Measurements from ENCODE around the gene MPZL3.
A peak's percentile ranks its signal among the peaks of the same experiment; 100 is the strongest.

The MPZL3 gene

DNA sequence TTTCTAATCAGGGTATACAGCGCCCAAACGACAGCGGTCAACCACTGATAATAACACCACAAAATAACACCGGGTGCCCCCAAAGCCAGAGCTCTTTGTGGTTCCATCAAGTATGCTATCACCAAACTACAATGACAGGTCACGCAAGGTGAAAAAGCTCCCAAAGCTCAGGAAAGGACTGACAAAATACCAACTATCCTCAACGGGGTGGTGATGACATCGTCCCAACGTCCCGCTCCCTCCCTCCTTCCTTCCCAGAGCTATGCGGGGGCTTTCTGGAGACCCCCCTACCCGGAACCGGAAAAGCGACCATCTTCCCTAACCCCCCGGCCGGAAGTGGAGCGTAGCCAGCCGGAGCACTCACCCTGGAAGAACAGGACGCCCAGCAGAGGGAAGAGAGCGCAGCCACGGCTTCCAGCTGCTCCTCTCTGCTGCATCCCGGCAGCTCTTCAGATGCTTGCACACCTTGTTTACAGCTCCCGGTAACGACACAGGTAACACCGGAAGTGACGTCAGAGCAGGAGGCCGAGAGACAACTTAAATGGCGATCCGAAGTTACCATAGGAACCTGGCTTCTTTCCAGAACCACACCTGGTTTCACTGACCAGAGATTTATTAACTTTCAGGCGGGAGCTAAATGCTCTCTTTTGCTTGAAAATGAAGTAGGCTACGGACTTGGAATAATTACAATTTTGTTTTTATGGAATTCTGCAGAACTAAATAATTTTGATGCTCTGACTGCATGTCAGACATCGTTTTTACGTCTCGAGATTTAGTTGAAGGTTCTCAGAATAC lies at the start of gene MPZL3:
MPZL3 (minus strand) TSS at position 508 of the 795 bp plus-strand sequence; CDS start at position 437, 71 bp downstream.
- DNase-seq (ENCODE audit: low read depth), result peak; percentile 87
- peak within 1 kb of the TSS; percentile 97 for H3K4me3 ChIP-seq (ENCODE audit: low read depth, low read length)
- TF ChIP-seq, protein P1, sequence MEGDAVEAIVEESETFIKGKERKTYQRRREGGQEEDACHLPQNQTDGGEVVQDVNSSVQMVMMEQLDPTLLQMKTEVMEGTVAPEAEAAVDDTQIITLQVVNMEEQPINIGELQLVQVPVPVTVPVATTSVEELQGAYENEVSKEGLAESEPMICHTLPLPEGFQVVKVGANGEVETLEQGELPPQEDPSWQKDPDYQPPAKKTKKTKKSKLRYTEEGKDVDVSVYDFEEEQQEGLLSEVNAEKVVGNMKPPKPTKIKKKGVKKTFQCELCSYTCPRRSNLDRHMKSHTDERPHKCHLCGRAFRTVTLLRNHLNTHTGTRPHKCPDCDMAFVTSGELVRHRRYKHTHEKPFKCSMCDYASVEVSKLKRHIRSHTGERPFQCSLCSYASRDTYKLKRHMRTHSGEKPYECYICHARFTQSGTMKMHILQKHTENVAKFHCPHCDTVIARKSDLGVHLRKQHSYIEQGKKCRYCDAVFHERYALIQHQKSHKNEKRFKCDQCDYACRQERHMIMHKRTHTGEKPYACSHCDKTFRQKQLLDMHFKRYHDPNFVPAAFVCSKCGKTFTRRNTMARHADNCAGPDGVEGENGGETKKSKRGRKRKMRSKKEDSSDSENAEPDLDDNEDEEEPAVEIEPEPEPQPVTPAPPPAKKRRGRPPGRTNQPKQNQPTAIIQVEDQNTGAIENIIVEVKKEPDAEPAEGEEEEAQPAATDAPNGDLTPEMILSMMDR (IDR thresholded peaks at IDR 0.05; ENCODE audit: low read depth, low read length, missing control alignments), result no peak

DNA sequence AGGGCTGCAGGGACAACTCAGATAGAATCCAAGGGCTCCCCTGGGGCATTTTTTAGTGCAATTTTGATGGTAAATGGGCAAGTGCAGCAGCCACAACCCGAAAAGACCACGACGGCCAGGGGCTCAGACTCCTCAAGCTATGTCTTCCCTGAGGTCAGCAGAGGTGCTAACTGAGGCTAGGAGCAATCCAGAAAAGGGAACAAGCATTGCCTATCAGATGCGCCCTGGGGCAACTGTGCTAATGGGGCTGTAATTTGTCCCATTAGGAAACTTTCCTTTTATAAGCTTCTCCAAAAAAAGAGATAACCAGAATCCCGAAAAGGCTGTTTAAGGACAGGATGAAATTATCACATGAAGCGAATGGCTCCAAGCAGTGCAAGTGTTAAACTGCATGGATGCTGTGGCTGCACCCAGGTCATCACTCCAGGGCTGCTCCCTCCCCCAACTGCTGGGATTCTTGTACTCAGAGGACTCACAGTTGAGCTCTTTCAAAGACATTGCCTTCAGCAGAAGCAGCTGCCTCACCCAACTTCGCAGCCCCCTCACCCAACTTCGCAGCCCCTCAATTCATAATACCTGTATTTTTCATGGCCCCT lies 49.5 kb upstream of the MPZL3 start:
- TF ChIP-seq, protein P1 (IDR thresholded peaks at IDR 0.05; ENCODE audit: low read depth, low read length, missing control alignments), result no peak
- DNase-seq (ENCODE audit: low read depth), result no peak
- H3K4me3 ChIP-seq (ENCODE audit: low read depth, low read length), result no peak overlapping the region

- TF ChIP-seq, protein P1 (IDR thresholded peaks at IDR 0.05; ENCODE audit: low read depth, low read length, missing control alignments), result peak; percentile 55
- H3K4me3 ChIP-seq (ENCODE audit: low read depth, low read length), result no peak overlapping the region
- DNase-seq (ENCODE audit: low read depth), result no peak
Measured at GRCh38 chr11:118295815-118296454, 43.8 kb upstream of the MPZL3 start.

DNA sequence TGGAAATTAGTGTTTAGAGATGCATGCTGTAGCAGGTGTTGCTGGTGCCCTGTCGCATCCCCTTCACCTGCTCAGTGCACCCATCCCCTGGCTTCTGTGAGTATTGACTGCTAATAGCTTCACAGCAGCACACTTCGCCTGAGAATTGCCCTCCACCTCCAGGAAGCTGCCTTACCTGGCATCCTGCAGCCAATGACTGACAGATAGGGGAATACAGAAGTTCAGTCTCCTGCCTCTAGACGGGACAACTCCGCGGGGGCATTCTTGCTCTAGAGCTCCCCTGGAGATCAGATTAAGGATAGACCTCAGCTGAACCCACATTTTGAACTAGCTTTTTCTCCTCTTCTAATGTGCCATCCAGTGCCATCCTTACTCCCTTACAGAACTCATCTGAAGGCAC lies 43.0 kb upstream of the MPZL3 start:
- DNase-seq (ENCODE audit: low read depth), result no peak
- H3K4me3 ChIP-seq (ENCODE audit: low read depth, low read length), result no peak overlapping the region

GRCh38 chr11:118294053-118294452 lies 41.9 kb upstream of the MPZL3 start:
- no peak overlapping the region for H3K4me3 ChIP-seq (ENCODE audit: low read depth, low read length)
- TF ChIP-seq, protein P1 (IDR thresholded peaks at IDR 0.05; ENCODE audit: low read depth, low read length, missing control alignments), result no peak
- no peak for DNase-seq (ENCODE audit: low read depth)

More for the DNA sequence above, 43.0 kb upstream of the MPZL3 start:
- TF ChIP-seq, protein P1 (IDR thresholded peaks at IDR 0.05; ENCODE audit: low read depth, low read length, missing control alignments), result no peak

DNA sequence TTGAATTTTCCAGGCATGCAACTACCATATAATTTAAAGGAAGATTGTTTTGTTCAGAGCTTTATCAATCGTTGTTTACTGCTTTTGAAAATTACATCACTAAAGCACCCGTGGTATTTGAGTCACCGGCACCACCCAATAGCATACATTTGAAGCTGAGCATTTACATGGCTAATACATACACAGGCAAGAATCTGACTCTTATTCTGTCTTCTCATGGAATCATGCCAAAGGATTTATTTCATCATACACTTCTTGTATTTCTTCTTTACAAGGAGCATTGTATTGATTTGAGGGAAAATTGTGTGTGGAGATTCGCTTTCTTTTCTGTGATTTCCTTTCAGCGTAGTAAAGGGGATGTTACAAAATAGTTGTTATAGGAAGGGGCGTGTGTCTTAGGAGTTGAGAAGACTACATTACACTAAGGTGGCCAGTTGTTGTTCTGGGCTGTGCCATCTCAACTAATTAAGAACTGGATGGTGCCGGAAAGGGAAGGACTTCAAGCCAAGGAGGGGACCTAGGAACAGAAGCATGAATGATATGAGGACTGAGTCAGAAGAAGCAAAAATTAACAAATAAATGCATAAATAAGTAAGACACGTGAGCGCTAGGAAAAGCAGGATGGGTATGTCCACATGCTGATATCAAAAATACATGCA lies 39.4 kb upstream of the MPZL3 start:
- H3K4me3 ChIP-seq (ENCODE audit: low read depth, low read length), result no peak overlapping the region

More for the DNA sequence above, 39.4 kb upstream of the MPZL3 start:
- TF ChIP-seq, protein P1 (IDR thresholded peaks at IDR 0.05; ENCODE audit: low read depth, low read length, missing control alignments), result no peak
- DNase-seq (ENCODE audit: low read depth), result no peak

All from GM12864 (cell line).